HS-27A (cell line): ENCODE results near the gene ITGB7.
"Not testable (repeated sequence)": the region's sequence is repeated elsewhere in the genome, so short reads cannot be mapped to it uniquely, and the experiment has no call there.

Experiments
- DNase-seq: peaks from one replicate; pipeline ENCODE4 v3.0.0-alpha.2; 2012; ENCODE audit warnings: low read depth, missing footprints

The ITGB7 gene

DNA sequence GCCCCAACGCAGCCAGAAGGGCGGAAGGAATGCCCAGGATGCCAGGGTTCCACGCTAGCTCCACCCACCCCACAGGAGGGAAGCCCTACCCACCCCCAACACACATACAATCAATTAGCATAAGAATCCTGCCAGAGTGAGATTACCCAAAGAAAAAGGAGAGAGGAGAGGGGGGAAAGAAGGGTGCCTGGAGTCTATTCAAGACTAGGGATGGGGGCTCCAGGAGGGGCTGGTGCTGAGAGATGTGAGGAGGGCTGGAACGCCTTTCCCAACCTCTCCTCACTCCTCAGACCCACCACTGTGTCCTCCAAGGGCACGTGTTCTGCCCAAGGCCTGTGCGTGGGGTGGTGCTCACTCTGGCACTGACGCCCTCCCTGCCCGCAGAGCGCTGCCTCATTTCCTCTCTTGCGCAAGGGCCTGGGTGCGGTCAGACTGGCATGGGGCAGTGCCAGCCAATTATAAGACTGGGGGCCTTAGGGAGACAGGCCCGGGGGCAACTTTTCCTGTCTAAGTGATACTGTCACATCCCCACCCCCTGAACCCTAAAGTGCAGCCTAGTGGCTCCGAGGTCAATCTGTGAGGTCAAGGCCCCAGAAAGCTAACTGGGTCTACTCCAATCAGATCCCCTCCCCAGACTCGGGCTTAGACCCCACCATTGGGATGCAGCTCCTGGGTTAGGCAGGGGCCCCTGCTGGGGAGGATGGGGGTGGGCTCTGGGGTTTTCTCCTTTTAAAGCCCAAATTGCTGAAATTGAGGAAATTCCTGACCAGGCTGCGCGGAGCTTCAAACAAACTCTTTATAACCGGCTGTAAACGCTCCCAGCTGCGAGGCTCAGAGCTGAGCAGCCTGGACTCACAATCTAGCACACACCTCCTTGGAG lies 10.2 kb upstream of the ITGB7 start:
- no peak for DNase-seq

DNA sequence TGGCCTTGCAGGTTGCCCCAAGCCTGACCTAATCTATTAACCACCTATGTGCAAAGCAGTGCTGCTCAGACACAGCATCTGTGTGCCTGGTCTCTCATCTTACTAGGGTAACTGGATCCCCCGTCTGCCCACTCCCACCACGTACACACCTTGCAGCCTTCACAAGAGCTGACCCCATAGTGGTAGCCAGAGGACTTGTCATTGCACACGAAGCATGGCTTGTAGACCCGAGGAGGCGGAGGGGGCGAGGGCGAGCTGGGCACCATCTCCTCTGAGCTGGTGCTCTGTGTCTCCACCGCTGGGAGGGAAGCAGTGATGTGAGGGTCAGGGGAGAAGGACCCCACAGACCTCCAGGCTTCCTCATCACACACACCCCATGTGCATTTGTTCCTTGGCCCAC lies 8.4 kb upstream of the ITGB7 start:
- no peak for DNase-seq

DNA sequence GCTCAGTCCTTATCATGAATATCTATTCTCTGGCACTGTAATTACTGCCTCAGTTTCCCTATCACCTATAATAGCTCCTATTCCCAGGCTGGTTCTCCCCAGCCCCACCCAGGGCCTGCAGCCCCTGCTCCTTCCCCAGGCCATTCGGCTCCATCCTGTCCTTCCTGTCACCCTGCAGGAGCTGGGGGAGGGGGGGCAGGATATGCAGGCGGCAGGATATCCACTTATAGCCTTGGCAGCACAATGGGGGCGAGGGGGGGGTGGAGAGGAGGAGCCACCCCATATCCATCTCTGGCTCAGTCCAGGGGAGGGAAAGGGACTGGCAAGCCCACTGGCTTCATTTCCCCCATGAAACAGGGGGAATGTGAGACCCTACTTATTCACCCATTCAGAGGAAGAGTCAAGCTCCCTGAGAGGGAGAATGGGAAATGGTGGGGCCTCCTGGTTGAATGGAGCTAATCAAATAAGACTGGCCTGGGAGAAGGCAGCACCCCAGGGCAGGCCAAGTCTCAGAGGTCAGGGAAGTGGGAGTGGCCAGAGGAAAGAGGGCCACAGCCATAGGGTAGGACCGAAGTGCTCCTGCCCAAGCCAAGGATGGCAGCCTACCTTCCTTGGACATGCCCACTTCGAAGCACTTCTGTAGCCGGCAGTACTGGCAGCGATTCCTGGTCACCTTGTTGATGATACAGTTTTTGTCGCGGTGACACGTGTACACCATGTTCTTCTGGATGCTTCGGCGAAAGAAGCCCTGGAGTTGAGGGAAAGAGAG lies 7.8 kb upstream of the ITGB7 start:
- DNase-seq: no peak

DNA sequence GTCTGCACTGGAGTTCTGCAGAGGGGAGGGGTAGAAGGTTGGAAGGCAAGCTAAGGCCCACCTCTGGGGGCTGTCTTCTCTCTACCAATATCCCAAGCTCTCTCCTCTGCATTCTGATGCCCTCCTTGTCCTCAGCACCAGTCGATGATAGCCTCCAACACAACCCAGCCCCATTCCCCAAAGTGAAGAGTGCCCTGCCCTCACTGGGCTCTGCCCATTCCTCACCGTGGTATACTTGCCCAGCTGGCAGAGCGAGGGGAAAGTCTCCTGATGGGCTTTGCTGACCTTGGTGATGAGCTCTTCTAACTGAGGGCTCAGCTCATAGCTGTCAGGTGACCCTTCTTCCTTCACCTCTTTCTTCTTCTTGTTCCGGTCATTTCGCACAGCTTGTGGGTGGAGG lies 7.2 kb upstream of the ITGB7 start:
- no peak for DNase-seq

- no peak for DNase-seq
Observed at GRCh38 chr12:53213348-53213747, 6.3 kb upstream of the ITGB7 start.

- no peak for DNase-seq
Observed at GRCh38 chr12:53212931-53213330, 5.9 kb upstream of the ITGB7 start.

DNA sequence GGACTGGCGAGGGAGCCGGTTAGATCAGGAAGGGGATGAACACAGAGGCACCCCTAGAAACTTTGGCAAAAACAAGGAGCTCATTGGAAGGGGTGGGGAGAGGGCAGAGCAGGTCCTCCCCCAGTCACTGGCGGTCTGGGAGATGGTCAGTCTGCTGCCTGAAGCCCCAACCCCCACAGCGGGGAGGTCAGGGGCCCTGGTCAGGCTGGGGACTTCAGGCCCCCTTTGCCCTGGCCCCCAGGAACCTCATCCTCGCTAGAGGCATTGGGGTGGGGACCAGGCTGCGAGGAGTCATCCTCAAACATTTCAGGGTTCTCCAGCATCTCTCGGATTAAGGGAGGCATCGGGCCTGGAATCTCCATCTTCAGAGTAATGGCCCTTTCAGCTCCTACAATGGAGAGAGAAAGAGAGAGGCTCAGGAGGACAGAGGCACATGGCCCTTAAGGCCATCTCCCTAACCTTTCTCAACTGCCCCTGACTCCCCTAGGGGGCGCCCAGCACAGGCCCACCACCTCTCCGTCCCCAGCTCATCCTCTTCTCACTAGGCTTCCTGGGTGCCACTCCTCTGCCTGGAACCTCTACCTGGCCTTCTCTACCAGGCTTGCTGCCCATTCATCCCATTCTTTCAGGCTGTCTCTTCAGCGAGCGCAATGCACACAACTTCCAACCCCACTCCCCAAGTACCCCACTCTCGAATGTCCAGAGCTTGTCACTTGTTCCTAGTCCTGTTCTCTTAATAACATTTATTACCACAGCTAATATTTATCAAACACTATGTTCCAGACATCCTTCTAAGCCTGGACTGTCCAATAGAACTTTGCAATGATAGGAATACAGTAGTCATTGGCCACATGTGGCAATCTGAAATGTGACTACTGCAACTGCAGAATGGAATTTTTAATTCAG lies 4.7 kb upstream of the ITGB7 start:
- no peak for DNase-seq

DNA sequence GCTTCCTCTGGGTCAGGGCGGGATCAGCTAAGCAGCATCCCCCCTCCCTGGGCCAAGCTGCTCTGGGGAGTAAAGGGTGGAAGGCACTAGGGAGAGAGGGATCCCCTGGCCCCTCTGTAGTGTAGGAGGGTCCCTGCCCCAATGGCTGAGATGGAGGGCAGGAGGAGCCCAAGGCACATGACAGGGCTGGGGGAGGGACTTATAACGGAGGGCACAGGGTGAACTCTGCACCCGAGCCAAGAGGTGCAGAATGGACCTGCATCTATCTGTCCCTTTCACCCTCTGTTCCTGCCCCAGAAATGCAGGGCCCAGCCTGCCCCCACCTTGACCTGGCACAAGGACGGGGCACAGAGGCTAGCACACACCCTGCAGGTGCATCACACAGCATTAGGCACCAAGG lies 3.8 kb upstream of the ITGB7 start:
- DNase-seq: no peak

DNA sequence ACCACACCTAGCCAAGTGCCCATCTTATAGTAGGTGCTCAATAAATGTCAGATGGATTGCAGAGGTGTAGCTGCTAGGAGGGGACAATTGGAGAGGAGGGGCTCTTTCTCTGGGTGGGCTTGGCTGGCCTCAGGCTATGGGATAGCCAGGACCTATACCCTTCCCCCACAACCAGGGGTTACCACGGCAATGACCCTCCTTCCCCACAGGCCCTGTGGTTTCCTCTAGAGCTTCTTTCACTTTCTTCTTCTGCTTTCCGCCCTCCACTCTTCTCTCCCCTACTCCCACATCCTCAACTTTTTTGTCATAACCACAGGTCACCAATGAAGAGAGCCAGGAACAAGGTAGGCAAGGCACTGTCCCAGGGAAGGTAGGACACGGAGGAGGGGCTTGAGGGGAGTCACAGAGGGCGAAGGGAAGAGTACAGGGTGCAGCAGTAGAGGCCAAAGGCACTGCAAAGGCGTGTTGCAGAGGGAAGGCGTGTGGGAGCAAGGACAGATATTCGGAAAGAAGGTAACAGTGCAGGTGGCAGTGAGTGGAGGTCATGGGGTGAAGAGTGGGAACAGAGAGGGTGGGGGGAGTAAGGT lies 1.9 kb upstream of the ITGB7 start:
- no peak for DNase-seq

DNA sequence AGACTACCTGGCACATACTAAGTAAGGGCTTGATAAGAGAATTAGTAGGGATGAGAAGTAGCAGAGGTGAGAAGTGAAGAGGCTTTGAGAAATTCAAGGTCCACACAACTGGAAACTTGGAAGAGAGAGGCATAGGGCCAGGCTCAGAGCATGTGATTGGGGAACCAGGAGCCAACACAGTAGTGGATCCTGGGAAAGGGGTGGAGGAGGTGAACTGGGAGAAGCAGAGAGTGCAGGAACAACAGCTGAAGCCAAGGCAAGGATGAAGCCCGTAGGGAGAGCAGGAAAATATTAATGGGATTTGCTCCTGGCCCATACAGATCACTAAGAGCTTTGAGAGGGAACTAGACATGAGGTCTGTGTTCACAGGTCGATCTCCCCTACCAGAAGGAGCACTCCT lies 1.4 kb upstream of the ITGB7 start:
- no peak for DNase-seq

- peak; percentile 55 for DNase-seq
Observed at GRCh38 chr12:53205747-53206419, 1.2 kb downstream of the ITGB7 start.

DNA sequence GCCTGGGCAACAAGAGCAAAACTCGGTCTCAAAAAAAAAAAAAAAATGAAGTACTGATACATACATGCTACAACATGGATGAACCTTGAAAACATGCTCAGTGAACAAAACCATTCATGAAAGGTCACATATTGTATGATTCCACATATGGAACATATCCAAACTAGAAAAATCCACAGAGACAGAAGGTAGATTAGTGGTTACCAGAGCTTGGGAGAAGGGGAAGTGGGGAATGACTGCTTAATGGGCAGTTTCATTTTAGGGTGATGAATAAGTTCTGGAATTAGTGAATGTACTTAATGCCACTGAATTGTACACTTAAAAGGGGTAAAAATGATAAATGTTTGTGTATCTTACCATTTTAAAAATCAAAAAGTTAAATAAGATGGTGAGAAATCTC lies 2.7 kb downstream of the ITGB7 start:
- no peak for DNase-seq

DNA sequence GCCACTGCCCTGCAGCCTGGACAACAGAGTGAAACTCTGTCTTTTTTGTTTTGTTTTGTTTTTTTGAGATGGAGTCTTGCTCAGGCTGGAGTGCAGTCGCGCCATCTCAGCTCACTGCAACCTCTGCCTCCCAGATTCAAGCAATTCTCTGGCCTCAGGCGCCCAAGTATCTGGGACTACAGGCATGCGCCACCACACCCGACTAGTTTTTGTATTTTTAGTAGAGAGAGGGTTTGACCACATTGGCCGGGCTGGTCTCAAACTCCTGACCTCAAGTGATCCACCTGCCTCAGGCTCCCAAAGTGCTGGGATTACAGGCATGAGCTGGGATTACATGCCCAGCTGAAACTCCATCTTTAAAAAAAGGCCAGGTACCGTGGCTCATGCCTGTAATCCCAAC lies 4.7 kb downstream of the ITGB7 start:
- DNase-seq: not testable (repeated sequence)

DNA sequence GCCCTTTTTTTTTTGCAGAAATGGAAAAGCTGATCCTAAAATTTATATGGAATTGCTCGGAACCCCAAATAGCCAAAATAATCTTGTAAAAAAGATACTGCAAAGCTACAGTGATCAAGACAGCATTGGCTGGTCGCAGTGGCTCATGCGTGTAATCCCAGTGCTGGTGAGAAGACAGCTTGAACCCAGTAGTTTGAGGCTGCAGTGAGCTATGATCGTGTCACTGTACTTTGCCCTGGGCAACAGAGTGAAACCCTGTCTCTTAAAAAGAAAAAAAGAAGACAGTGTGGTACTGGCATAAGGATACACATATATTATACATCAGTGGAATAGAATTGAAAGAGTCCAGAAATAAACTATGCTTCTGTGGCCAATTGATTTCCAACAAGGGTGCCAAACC lies 5.4 kb downstream of the ITGB7 start:
- no peak for DNase-seq

GRCh38 chr12:53201177-53201541 lies 5.9 kb downstream of the ITGB7 start:
- DNase-seq: no peak

DNA sequence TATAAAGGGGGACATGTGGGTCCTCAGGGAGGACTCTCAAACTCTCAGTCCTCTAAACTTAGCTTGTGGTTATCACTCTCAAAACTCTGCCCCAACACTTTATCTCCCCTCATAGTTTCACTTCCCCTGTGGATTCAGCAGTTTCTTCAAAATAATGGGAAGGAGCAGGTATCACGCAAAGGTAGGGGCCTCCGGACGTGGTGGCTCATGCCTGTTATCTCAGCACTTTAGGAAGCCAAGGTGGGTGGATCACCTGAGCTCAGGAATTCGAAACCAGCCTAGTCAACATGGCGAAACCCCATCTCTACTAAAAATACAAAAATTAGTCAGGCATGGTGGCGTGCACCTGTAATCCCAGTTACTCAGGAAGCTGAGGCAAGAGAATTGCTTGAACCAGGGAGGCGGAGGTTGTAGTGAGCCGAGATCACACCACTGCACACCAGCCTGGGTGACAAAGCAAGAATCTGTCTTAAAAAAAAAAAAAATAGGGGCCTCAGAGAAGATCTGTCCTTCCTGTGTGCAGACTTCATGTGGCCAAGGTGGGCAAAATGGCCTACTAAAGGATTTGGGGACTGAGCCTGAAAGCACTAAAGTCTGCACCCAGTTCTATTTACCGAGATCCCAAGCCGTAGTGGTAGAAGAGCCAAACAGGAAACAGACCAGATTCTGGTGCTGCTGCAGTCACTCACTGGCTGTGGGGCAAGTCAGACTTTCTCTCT lies 6.4 kb downstream of the ITGB7 start:
- DNase-seq: no peak

- no peak for DNase-seq
Observed at GRCh38 chr12:53200107-53200457, 7.0 kb downstream of the ITGB7 start.

DNA sequence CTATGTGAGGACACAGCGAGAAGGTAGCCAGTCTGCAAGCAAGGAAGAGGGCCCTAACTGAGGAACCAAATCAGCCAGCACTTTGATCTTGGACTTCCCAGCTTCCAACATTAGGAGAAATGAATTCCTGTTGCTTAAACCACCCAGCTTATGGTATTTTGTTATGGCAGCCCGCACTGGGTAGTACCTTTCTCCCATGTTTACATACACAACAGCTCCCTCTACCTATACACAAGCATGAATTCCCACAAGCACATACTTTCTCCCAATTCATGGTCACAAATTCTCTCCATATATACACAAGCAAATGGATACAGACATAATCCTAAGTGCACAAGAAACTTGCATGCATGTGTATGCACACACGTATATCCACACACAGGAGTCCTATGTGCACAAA lies 7.4 kb downstream of the ITGB7 start:
- no peak for DNase-seq

GRCh38 chr12:53198486-53199110 lies 8.5 kb downstream of the ITGB7 start:
- DNase-seq: no peak

GRCh38 chr12:53197011-53197640 lies 9.9 kb downstream of the ITGB7 start:
- DNase-seq: no peak
